HCT116 (cell line): ENCODE results near the gene TRAF3. TPM values are rescaled to one million over a fixed set of nuclear protein-coding genes. Genes with fewer than 3 reads are reported as not detected.

ENCODE experiments used
- ATAC-seq: fragments of 200-7000 bp; cut with Tn5 transposase; 2 replicates; pipeline ENCODE4 v1.9.1; 2020; ENCODE audit warnings: mild to moderate bottlenecking, moderate library complexity
- BruUV-seq: library from RNA; stranded (reverse); fragments of 400-500 nt; replicated peaks from 2 replicates; lab custom pipeline; 2021; lab: Mats Ljungman, UMichigan
- CTCF ChIA-PET: fragments of 300-600 bp; sonication (Branson Sonifier 250); formaldehyde crosslinking; loops from one replicate; lab custom pipeline; 2021; ENCODE audit warnings: antibody characterized with exemption; lab: Charles Lee
- POLR2A ChIA-PET: fragments of 300-600, 350-600 bp; sonication (Branson Sonifier 250); formaldehyde crosslinking; loops from one replicate; lab custom pipeline; 2021; ENCODE audit warnings: antibody characterized with exemption; lab: Charles Lee
- RAD21 ChIA-PET, 2 experiments: fragments of 300-600 bp; sonication (Branson Sonifier 250); formaldehyde crosslinking; loops; one replicate each; lab custom pipeline; 2023; ENCODE audit warnings: low total read pairs in 2 of 2; ENCODE audit not compliant: uncharacterized antibody in 2 of 2, unreplicated experiment in 2 of 2, low non-redundant PET in 1 of 2; lab: Charles Lee
- DNase-seq: peaks from one replicate; pipeline ENCODE4 v3.0.0-alpha.2; 2010; ENCODE audit warnings: low read depth, low spot score
- H2AFZ ChIP-seq: fragments of 200-600 bp; shearing (Covaris generic), sonication (generic); 2 replicates; pipeline ENCODE4 v1.6.1; 2017; ENCODE audit warnings: low read depth, mixed run types, mixed read lengths, antibody characterized with exemption, low read length; ENCODE audit not compliant: poor library complexity, severe bottlenecking
- H3K27ac ChIP-seq: 2 replicates; pipeline ENCODE4 v1.5.1; 2012; ENCODE audit warnings: low read depth, low read length
- H3K27me3 ChIP-seq: fragments of 200-600 bp; sonication (generic); 2 replicates; pipeline ENCODE4 v1.6.1; 2016; ENCODE audit warnings: mixed run types, low read length, mixed read lengths; ENCODE audit not compliant: insufficient read depth
- H3K36me3 ChIP-seq, 2 experiments: fragments of 200-500 bp in 1 of 2; fragments of 200-600 bp in 1 of 2; sonication (Bioruptor generic) in 1 of 2; sonication (generic) in 1 of 2; 2 replicates each; pipeline versions ENCODE4 v1.5.1 to v1.6.1; 2014 to 2016; ENCODE audit warnings: low read length in 2 of 2, inconsistent platforms in 1 of 2, mixed read lengths in 1 of 2, mixed run types in 1 of 2; ENCODE audit not compliant: insufficient read depth in 2 of 2, control insufficient read depth in 1 of 2
- H3K4me1 ChIP-seq, 2 experiments: fragments of 200-600 bp in 1 of 2; sonication (generic) in 1 of 2; 2 replicates each; pipeline versions ENCODE4 v1.5.1 to v1.6.1; 2012 to 2017; ENCODE audit warnings: low read length in 2 of 2, inconsistent platforms in 1 of 2, mild to moderate bottlenecking in 1 of 2, mixed read lengths in 1 of 2, mixed run types in 1 of 2, moderate library complexity in 1 of 2; ENCODE audit not compliant: insufficient read depth in 2 of 2, control insufficient read depth in 1 of 2
- H3K4me2 ChIP-seq: fragments of 200-600 bp; sonication (generic); 2 replicates; pipeline ENCODE4 v1.6.1; 2017; ENCODE audit warnings: mixed run types, low read length, mixed read lengths
- H3K4me3 ChIP-seq, 2 experiments: fragments of 200-600 bp in 1 of 2; sonication (generic) in 1 of 2; replicated peaks in 1 of 2; 2 replicates each; pipeline ENCODE4 v1.5.1; 2011 to 2016; ENCODE audit warnings: low read length in 2 of 2, control low read depth in 1 of 2, low read depth in 1 of 2, mild to moderate bottlenecking in 1 of 2, mixed read lengths in 1 of 2, mixed run types in 1 of 2
- H3K79me2 ChIP-seq: fragments of 200-600 bp; sonication (generic); 2 replicates; pipeline ENCODE4 v1.6.1; 2017; ENCODE audit warnings: mild to moderate bottlenecking, mixed run types, low read length, moderate library complexity, mixed read lengths; ENCODE audit not compliant: insufficient read depth
- H3K9ac ChIP-seq: fragments of 200-600 bp; sonication (generic); 2 replicates; pipeline ENCODE4 v1.6.1; 2016; ENCODE audit warnings: low read length, mixed read lengths
- H3K9me2 ChIP-seq: fragments of 200-600 bp; sonication (generic), shearing (Covaris generic); 2 replicates; pipeline ENCODE4 v1.6.1; 2017; ENCODE audit warnings: mixed run types, mild to moderate bottlenecking, moderate library complexity; ENCODE audit not compliant: insufficient read depth
- H3K9me3 ChIP-seq, 2 experiments: fragments of 200-500 bp in 1 of 2; fragments of 200-600 bp in 1 of 2; sonication (Bioruptor generic) in 1 of 2; sonication (generic) in 1 of 2; 2 replicates each; pipeline ENCODE4 v1.6.1; 2014 to 2017; ENCODE audit warnings: low read length in 2 of 2, mixed read lengths in 2 of 2, inconsistent platforms in 1 of 2, low read depth in 1 of 2, mild to moderate bottlenecking in 1 of 2, mixed run types in 1 of 2, moderate library complexity in 1 of 2; ENCODE audit not compliant: control insufficient read depth in 1 of 2, insufficient read depth in 1 of 2
- H4K20me1 ChIP-seq: fragments of 200-600 bp; sonication (generic), shearing (Covaris generic); 2 replicates; pipeline ENCODE4 v1.6.1; 2017; ENCODE audit warnings: mixed run types, mild to moderate bottlenecking, moderate library complexity; ENCODE audit not compliant: insufficient read depth
- CBX3 ChIP-seq: IDR thresholded peaks from 2 replicates; pipeline ENCODE4 v1.6.1; 2012; ENCODE audit warnings: low read depth
- CEBPB ChIP-seq: IDR thresholded peaks from 2 replicates; pipeline ENCODE4 v1.6.1; 2012; ENCODE audit warnings: low read depth
- EGR1 ChIP-seq: IDR thresholded peaks from 2 replicates; pipeline ENCODE4 v1.6.1; 2012; ENCODE audit warnings: low read depth
- FOSL1 ChIP-seq: IDR thresholded peaks from 2 replicates; pipeline ENCODE4 v1.6.1; 2012; ENCODE audit warnings: low read depth
- POLR2A ChIP-seq: IDR thresholded peaks from 2 replicates; pipeline ENCODE4 v1.7.0; 2011; ENCODE audit warnings: borderline replicate concordance; ENCODE audit not compliant: insufficient read depth, insufficient read length; ENCODE audit errors: extremely low read depth
- POLR2AphosphoS5 ChIP-seq: IDR thresholded peaks from 2 replicates; pipeline ENCODE4 v1.6.1; 2011; ENCODE audit warnings: mild to moderate bottlenecking, low read depth, low read length, moderate library complexity
- RAD21 ChIP-seq: IDR thresholded peaks from 2 replicates; pipeline ENCODE4 v1.6.1; 2012; ENCODE audit warnings: low read depth, mild to moderate bottlenecking
- SIN3A ChIP-seq: IDR thresholded peaks from 2 replicates; pipeline ENCODE4 v1.6.1; 2012; ENCODE audit warnings: low read depth
- SP1 ChIP-seq: IDR thresholded peaks from 2 replicates; pipeline ENCODE4 v1.6.1; 2012; ENCODE audit warnings: low read depth
- SRF ChIP-seq: IDR thresholded peaks from 2 replicates; pipeline ENCODE4 v1.6.1; 2012; ENCODE audit warnings: low read depth
- ZNF274 ChIP-seq: fragments of 200-500 bp; sonication (Bioruptor generic); IDR thresholded peaks from 2 replicates; pipeline ENCODE4 v1.6.1; 2014; ENCODE audit warnings: mild to moderate bottlenecking, low read depth, low read length, inconsistent platforms
- intact Hi-C: fragments of 100-400 bp; cut with micrococcal nuclease; formaldehyde crosslinking; loops from 2 replicates; pipeline ENCODE4 v1.10.0; 2022
- total RNA-seq: library from RNA; stranded (reverse); gene quantifications from one replicate; pipeline ENCODE4 v1.2.1, GENCODE V29; 2021; ENCODE audit not compliant: unreplicated experiment
- TF ChIP-seq, protein P1 (sequence below), 3 experiments: fragments of 200-600 bp in 1 of 3; sonication (generic) in 1 of 3; IDR thresholded peaks in 2 of 3; conservative IDR thresholded peaks in 1 of 3; 2 replicates each; pipeline ENCODE4 v1.5.1; 2012 to 2017; ENCODE audit warnings: low read depth in 2 of 3, low read length in 2 of 3, antibody characterized with exemption in 1 of 3, borderline replicate concordance in 1 of 3, control low read depth in 1 of 3, mild to moderate bottlenecking in 1 of 3, mixed read lengths in 1 of 3, mixed run types in 1 of 3, moderate library complexity in 1 of 3; ENCODE audit not compliant: insufficient read depth in 1 of 3

Gene TRAF3
- total RNA-seq, 1 experiment from 2014 or later, result 32.1 TPM

DNA sequence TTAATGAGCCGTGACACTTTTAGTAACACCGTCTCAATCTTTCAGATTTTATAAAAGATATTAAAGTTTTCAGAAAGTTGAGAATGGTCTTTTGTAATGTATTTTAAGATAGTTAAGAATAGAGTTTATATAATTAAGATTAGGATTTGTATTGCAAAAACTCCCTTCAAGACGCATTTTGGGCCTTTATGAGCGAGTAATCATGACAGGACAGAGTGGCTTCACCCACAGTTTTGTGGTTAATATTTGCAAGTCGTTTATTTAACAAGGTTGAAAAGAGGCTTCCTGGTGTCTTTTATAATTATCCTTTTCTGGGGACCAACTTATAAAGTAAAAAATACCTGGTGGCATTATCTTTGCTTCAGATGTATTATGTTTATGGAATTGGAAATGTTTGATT is 44.0 kb downstream of the TRAF3 start:
- H3K36me3 ChIP-seq, result no peaks in the 10 kb centered on the region
- no peak overlapping the region for H3K4me2 ChIP-seq
- no peak overlapping the region for H2AFZ ChIP-seq
- no peak overlapping the region for H3K9ac ChIP-seq
- H3K4me1 ChIP-seq, result peaks cover 0 to 22% of the 10 kb centered on the region in 2 experiments; a peak in 2 of 4 replicates
- no TSS peak for BruUV-seq
- TF ChIP-seq FOSL1 (no peak), POLR2AphosphoS5 (no peak), CBX3 (no peak), CEBPB (no peak), RAD21 (no peak), POLR2A (no peak), SIN3A (no peak), SRF (no peak), ZNF274 (no peak), EGR1 (no peak), SP1 (no peak)
- TF ChIP-seq, protein P1, sequence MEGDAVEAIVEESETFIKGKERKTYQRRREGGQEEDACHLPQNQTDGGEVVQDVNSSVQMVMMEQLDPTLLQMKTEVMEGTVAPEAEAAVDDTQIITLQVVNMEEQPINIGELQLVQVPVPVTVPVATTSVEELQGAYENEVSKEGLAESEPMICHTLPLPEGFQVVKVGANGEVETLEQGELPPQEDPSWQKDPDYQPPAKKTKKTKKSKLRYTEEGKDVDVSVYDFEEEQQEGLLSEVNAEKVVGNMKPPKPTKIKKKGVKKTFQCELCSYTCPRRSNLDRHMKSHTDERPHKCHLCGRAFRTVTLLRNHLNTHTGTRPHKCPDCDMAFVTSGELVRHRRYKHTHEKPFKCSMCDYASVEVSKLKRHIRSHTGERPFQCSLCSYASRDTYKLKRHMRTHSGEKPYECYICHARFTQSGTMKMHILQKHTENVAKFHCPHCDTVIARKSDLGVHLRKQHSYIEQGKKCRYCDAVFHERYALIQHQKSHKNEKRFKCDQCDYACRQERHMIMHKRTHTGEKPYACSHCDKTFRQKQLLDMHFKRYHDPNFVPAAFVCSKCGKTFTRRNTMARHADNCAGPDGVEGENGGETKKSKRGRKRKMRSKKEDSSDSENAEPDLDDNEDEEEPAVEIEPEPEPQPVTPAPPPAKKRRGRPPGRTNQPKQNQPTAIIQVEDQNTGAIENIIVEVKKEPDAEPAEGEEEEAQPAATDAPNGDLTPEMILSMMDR (IDR thresholded peaks at IDR 0.05 in 2 of 3, conservative IDR thresholded peaks at IDR 0.05 in 1 of 3; ENCODE audit: borderline replicate concordance in 1 of 3, insufficient read depth in 1 of 3, low read depth in 2 of 3, low read length in 2 of 3), result no peak
- no peaks in the 10 kb centered on the region for H3K27me3 ChIP-seq
- no peaks in the 10 kb centered on the region for H3K9me2 ChIP-seq
- intact Hi-C loops, result no loop called here
- H3K27ac ChIP-seq, result no peak overlapping the region
- ChIA-PET POLR2A (no interaction called here), CTCF (no interaction called here), RAD21 (no interaction called here)
- H4K20me1 ChIP-seq, result peaks cover 13% of the 10 kb centered on the region
- H3K79me2 ChIP-seq, result peaks cover 91% of the 10 kb centered on the region
- no peak for ATAC-seq
- H3K9me3 ChIP-seq, result no peaks in the 10 kb centered on the region
- DNase-seq, result no peak
- no peak overlapping the region for H3K4me3 ChIP-seq
